GM10248 (cell line): ENCODE data around the gene CARD14.

Experiments
- CTCF ChIA-PET: fragments of 300-600 bp; sonication (Branson Sonifier 250); formaldehyde crosslinking; extraction: SDS; loops from one replicate; lab custom pipeline; 2021; ENCODE audit warnings: antibody characterized with exemption; lab: Yijun Ruan, JAX
- POLR2A ChIA-PET: fragments of 350-650 bp; sonication (Branson Sonifier 250); formaldehyde crosslinking; extraction: SDS; loops from one replicate; lab custom pipeline; 2020; ENCODE audit warnings: antibody characterized with exemption; lab: Yijun Ruan, JAX
- DNase-seq: peaks from one replicate; pipeline ENCODE4 v3.0.0; 2012; ENCODE audit errors: extremely low spot score
- CTCF ChIP-seq: IDR thresholded peaks from 2 replicates; pipeline ENCODE4 v1.5.1; 2012; ENCODE audit warnings: mild to moderate bottlenecking, low read depth; ENCODE audit errors: extremely low read depth, missing control alignments, control extremely low read depth

Gene CARD14

GRCh38 chr17:80205811-80206210, 36.0 kb downstream of the CARD14 start:
- no peak for TF ChIP-seq CTCF
- POLR2A ChIA-PET: no interaction called here
- CTCF ChIA-PET: interaction anchor here (0.9 to 5.4 kb wide), 2 partner anchors 10 to 123 kb away, joined by 3 to 32 read pairs; no protein-coding TSS in a partner anchor
- no peak for DNase-seq

- CTCF ChIA-PET: interaction anchor here (1.3 to 5.4 kb wide), 3 partner anchors 10 to 15 kb away, joined by 3 to 32 read pairs (median 4); no protein-coding TSS in a partner anchor
- POLR2A ChIA-PET: no interaction called here
- no peak for TF ChIP-seq CTCF
- DNase-seq: no peak
These were observed 38.2 kb downstream of the CARD14 start for GRCh38 chr17:80208050-80208449.

- no peak for DNase-seq
- no peak for TF ChIP-seq CTCF
- CTCF ChIA-PET: interaction anchor here (1.9 kb wide), 1 partner anchor 12 kb away, joined by 4 read pairs; no protein-coding TSS in a partner anchor
- POLR2A ChIA-PET: interaction anchor here (0.6 kb wide), 1 partner anchor 10 kb away, joined by 3 read pairs; no protein-coding TSS in a partner anchor
These were observed 39.9 kb downstream of the CARD14 start for GRCh38 chr17:80209765-80210164.

GRCh38 chr17:80210348-80211108, 40.7 kb downstream of the CARD14 start:
- ChIA-PET POLR2A (interaction anchor here (1.0 kb wide), 1 partner anchor 68 kb away, joined by 3 read pairs; no protein-coding TSS in a partner anchor), CTCF (interaction anchor here (2.5 kb wide), 1 partner anchor 14 kb away, joined by 18 read pairs; no protein-coding TSS in a partner anchor)
- no peak for TF ChIP-seq CTCF
- no peak for DNase-seq

GRCh38 chr17:80212109-80212508, 42.3 kb downstream of the CARD14 start:
- TF ChIP-seq CTCF: no peak
- POLR2A ChIA-PET: no interaction called here
- no peak for DNase-seq
- CTCF ChIA-PET: interaction anchor here (2.5 kb wide), 1 partner anchor 16 kb away, joined by 18 read pairs; no protein-coding TSS in a partner anchor

GRCh38 chr17:80212511-80212910, 42.7 kb downstream of the CARD14 start:
- POLR2A ChIA-PET: no interaction called here
- CTCF ChIA-PET: interaction anchor here (2.5 kb wide), 1 partner anchor 16 kb away, joined by 18 read pairs; no protein-coding TSS in a partner anchor

More at GRCh38 chr17:80212511-80212910, 42.7 kb downstream of the CARD14 start:
- DNase-seq: no peak
- TF ChIP-seq CTCF: no peak
